IMR-90 (cell line): Measurements from ENCODE around the gene MPZ. TPM values are rescaled to one million over a fixed set of nuclear protein-coding genes. Genes with fewer than 3 reads are reported as not detected.

Source experiments
- ATAC-seq: fragments of 200-7000 bp; cut with Tn5 transposase; 2 replicates; pipeline ENCODE4 v1.9.1; 2020; ENCODE audit warnings: low read depth, mild to moderate bottlenecking, moderate library complexity
- BruUV-seq: library from RNA; stranded (reverse); fragments of 400-500 nt; replicated peaks from 2 replicates; lab custom pipeline; 2021; lab: Mats Ljungman, UMichigan
- CTCF ChIA-PET: fragments of 300-600 bp; formaldehyde crosslinking; extraction: SDS; loops from one replicate; lab custom pipeline; 2021; ENCODE audit warnings: antibody characterized with exemption; lab: Yijun Ruan, JAX
- POLR2A ChIA-PET: fragments of 300-600 bp; sonication (Branson Sonifier 250); formaldehyde crosslinking; loops from one replicate; lab custom pipeline; 2022; ENCODE audit warnings: antibody characterized with exemption; ENCODE audit not compliant: unreplicated experiment; lab: Charles Lee
- DNase-seq: peaks from one replicate; pipeline ENCODE4 v3.0.0; 2013
- H2AFZ ChIP-seq: replicated peaks from 2 replicates; pipeline ENCODE3; 2013; ENCODE audit warnings: low read length, mild to moderate bottlenecking; ENCODE audit not compliant: poor library complexity
- H2AK5ac ChIP-seq: 2 replicates; pipeline ENCODE4 v1.6.1; 2013; ENCODE audit warnings: low read depth, low read length, inconsistent platforms
- H2AK9ac ChIP-seq: replicated peaks from 2 replicates; pipeline ENCODE3; 2013; ENCODE audit warnings: mild to moderate bottlenecking, low read depth, low read length, moderate library complexity; ENCODE audit not compliant: poor library complexity
- H2BK120ac ChIP-seq: 2 replicates; pipeline ENCODE4 v1.6.1; 2013; ENCODE audit warnings: low read depth, low read length, inconsistent platforms
- H2BK15ac ChIP-seq: 3 replicates; pipeline ENCODE4 v1.6.1; 2013; ENCODE audit warnings: low read depth, low read length, inconsistent platforms
- H2BK20ac ChIP-seq: 2 replicates; pipeline ENCODE4 v1.6.1; 2013; ENCODE audit warnings: low read depth, mild to moderate bottlenecking, inconsistent platforms, low read length, moderate library complexity
- H2BK5ac ChIP-seq: 2 replicates; pipeline ENCODE4 v1.6.1; 2013; ENCODE audit warnings: mild to moderate bottlenecking, low read depth, low read length, inconsistent platforms; ENCODE audit not compliant: poor library complexity, severe bottlenecking
- H3K14ac ChIP-seq: replicated peaks from 2 replicates; pipeline ENCODE4 v1.6.1; 2013; ENCODE audit warnings: low read depth, low read length, inconsistent platforms
- H3K18ac ChIP-seq: 2 replicates; pipeline ENCODE4 v1.6.1; 2013; ENCODE audit warnings: low read depth, low read length, control low read depth
- H3K23ac ChIP-seq: 2 replicates; pipeline ENCODE4 v1.6.1; 2013; ENCODE audit warnings: low read depth, low read length, inconsistent platforms
- H3K27ac ChIP-seq: 2 replicates; pipeline ENCODE4 v1.5.1; 2013; ENCODE audit warnings: mild to moderate bottlenecking, control low read depth, low read length; ENCODE audit not compliant: insufficient read depth
- H3K27me3 ChIP-seq: 2 replicates; pipeline ENCODE4 v1.6.1; 2013; ENCODE audit warnings: low read length; ENCODE audit not compliant: control insufficient read depth, insufficient read depth
- H3K36me3 ChIP-seq: 2 replicates; pipeline ENCODE4 v1.6.1; 2013; ENCODE audit warnings: low read length, mixed read lengths; ENCODE audit not compliant: control insufficient read depth, insufficient read depth
- H3K4ac ChIP-seq: 2 replicates; pipeline ENCODE4 v1.6.1; 2013; ENCODE audit warnings: low read depth, low read length, inconsistent platforms
- H3K4me1 ChIP-seq: 2 replicates; pipeline ENCODE4 v1.6.1; 2013; ENCODE audit warnings: low read length, mixed read lengths; ENCODE audit not compliant: control insufficient read depth, insufficient read depth
- H3K4me2 ChIP-seq: 2 replicates; pipeline ENCODE4 v1.6.1; 2013; ENCODE audit warnings: low read depth, mild to moderate bottlenecking, control low read depth, low read length, moderate library complexity
- H3K4me3 ChIP-seq: 2 replicates; pipeline ENCODE4 v1.5.1; 2013; ENCODE audit warnings: low read depth, mild to moderate bottlenecking, control low read depth, low read length, moderate library complexity; ENCODE audit not compliant: insufficient read depth
- H3K56ac ChIP-seq: 2 replicates; pipeline ENCODE4 v1.6.1; 2013; ENCODE audit warnings: low read length, inconsistent platforms; ENCODE audit not compliant: insufficient read depth; ENCODE audit errors: extremely low read depth
- H3K79me1 ChIP-seq, 2 experiments: 2 replicates each; pipeline ENCODE4 v1.6.1; 2013; ENCODE audit warnings: low read length in 2 of 2, inconsistent platforms in 1 of 2, low read depth in 1 of 2
- H3K9ac ChIP-seq: 2 replicates; pipeline ENCODE4 v1.6.1; 2013; ENCODE audit warnings: low read depth, low read length, control low read depth
- H3K9me1 ChIP-seq: 2 replicates; pipeline ENCODE4 v1.6.1; 2013; ENCODE audit warnings: low read length, inconsistent platforms; ENCODE audit not compliant: insufficient read depth
- H3K9me3 ChIP-seq: 2 replicates; pipeline ENCODE4 v1.6.1; 2013; ENCODE audit warnings: low read length; ENCODE audit not compliant: control insufficient read depth, insufficient read depth
- H4K20me1 ChIP-seq: 2 replicates; pipeline ENCODE4 v1.6.1; 2013; ENCODE audit warnings: low read length, inconsistent platforms; ENCODE audit not compliant: insufficient read depth
- H4K5ac ChIP-seq: 2 replicates; pipeline ENCODE4 v1.6.1; 2013; ENCODE audit warnings: mild to moderate bottlenecking, low read depth, low read length, control low read depth
- H4K8ac ChIP-seq, 2 experiments: 2 replicates each; pipeline ENCODE4 v1.6.1; 2013; ENCODE audit warnings: low read depth in 2 of 2, low read length in 2 of 2, control low read depth in 1 of 2, inconsistent platforms in 1 of 2
- H4K91ac ChIP-seq: 2 replicates; pipeline ENCODE4 v1.6.1; 2013; ENCODE audit warnings: low read depth, low read length, inconsistent platforms; ENCODE audit not compliant: insufficient read depth
- BHLHE40 ChIP-seq: fragments of 150-350 bp; IDR thresholded peaks from 2 replicates; pipeline ENCODE4 v1.6.1; 2016; ENCODE audit warnings: mild to moderate bottlenecking, low read depth, low read length
- ELK1 ChIP-seq: fragments of 150-350 bp; IDR thresholded peaks from 2 replicates; pipeline ENCODE4 v1.6.1; 2016; ENCODE audit warnings: low read depth, mild to moderate bottlenecking, low read length, moderate library complexity, borderline replicate concordance
- MAFK ChIP-seq: IDR thresholded peaks from 2 replicates; pipeline ENCODE4 v1.6.1; 2012; ENCODE audit warnings: low read depth, low read length, improper control_type of control experiment
- MAZ ChIP-seq: IDR thresholded peaks from 2 replicates; pipeline ENCODE4 v1.6.1; 2012; ENCODE audit warnings: low read depth, mild to moderate bottlenecking, low read length, improper control_type of control experiment, moderate library complexity, borderline replicate concordance
- POLR2A ChIP-seq: IDR thresholded peaks from 2 replicates; pipeline ENCODE4 v1.6.1; 2012; ENCODE audit warnings: mild to moderate bottlenecking, low read depth, low read length
- RFX5 ChIP-seq: IDR thresholded peaks from 2 replicates; pipeline ENCODE4 v1.8.0; 2012; ENCODE audit warnings: low read depth, mild to moderate bottlenecking, low read length, moderate library complexity
- WGBS, 2 experiments: methylation state at CpG; one replicate each; pipeline versions ENCODE4 v1.1.5 to v1.1.7; 2013; ENCODE audit warnings: missing lambda C conversion rate in 2 of 2; ENCODE audit not compliant: insufficient read length in 1 of 2; ENCODE audit errors: extremely low coverage in 2 of 2; 5-methylcytosine and 5-hydroxymethylcytosine counted together
- dilution Hi-C: fragments of 300-500 bp; cut with HindIII; formaldehyde crosslinking; loops from one replicate; pipeline ENCODE4 v1.14.3; 2018; ENCODE audit warnings: low sequenced_read_pairs; ENCODE audit not compliant: unreplicated experiment
- in situ Hi-C: fragments of 300-500 bp; cut with MboI; formaldehyde crosslinking; loops from 3 replicates; pipeline ENCODE4 v1.14.3; 2019; ENCODE audit warnings: low sequenced_read_pairs, inconsistent platforms, mixed read lengths
- intact Hi-C: fragments of 100-400 bp; cut with micrococcal nuclease; formaldehyde crosslinking; loops from 2 replicates; pipeline ENCODE4 v1.10.0; 2022
- polyA plus RNA-seq, 3 experiments: library from polyadenylated mRNA; depleted of rRNA; stranded (reverse); fragments of >200 nt; gene quantifications; 2 replicates each; pipeline ENCODE4 v1.2.3, GENCODE V29; 2012; ENCODE audit warnings: low replicate concordance in 1 of 3
- total RNA-seq: library from RNA; depleted of rRNA; stranded (reverse); fragments of >200 nt; gene quantifications from 2 replicates; pipeline ENCODE4 v1.2.3, GENCODE V29; 2012

The MPZ gene
- total and polyA plus RNA-seq, 2 of the 4 experiments (the other 2 are of a cell fraction), result 0.18 to 0.96 TPM

- Histone ChIP-seq H3K14ac (no peak overlapping the region), H3K79me1 (peaks cover 0 to 14% of the 10 kb centered on the region in 2 experiments; a peak in 2 of 4 replicates), H3K27me3 (peaks cover 5% of the 10 kb centered on the region; the same call in 1 of the 2 replicates), H3K23ac (no peak overlapping the region), H2AK9ac (no peak overlapping the region), H4K91ac (no peak overlapping the region), H3K9me1 (0 out of 2 replicates have a peak, but pooled peaks cover 5% of the 10 kb centered on the region), H3K18ac (no peak overlapping the region), H2BK20ac (no peak overlapping the region), H2BK15ac (no peak overlapping the region), H3K56ac (no peak overlapping the region), H3K36me3 (no peaks in the 10 kb centered on the region), H3K4me2 (no peak overlapping the region), H3K4me1 (peaks cover 3% of the 10 kb centered on the region; the same call in 1 of the 2 replicates), H3K27ac (no peak overlapping the region), H2BK5ac (no peak overlapping the region), H3K4ac (no peak overlapping the region), H4K20me1 (no peaks in the 10 kb centered on the region), H4K8ac (no peak overlapping the region), H2AFZ (no peak overlapping the region), H4K5ac (no peak overlapping the region), H3K9me3 (no peaks in the 10 kb centered on the region), H3K9ac (no peak overlapping the region), H2AK5ac (no peak overlapping the region), H2BK120ac (no peak overlapping the region), H3K4me3 (no peak overlapping the region)
- ChIA-PET CTCF (interaction anchor here (0.6 kb wide), 1 partner anchor 64 kb away, joined by 4 read pairs; no protein-coding TSS in a partner anchor), POLR2A (no interaction called here)
- no peak for ATAC-seq
- BruUV-seq, result no TSS peak
- TF ChIP-seq ELK1 (no peak), BHLHE40 (no peak), MAZ (no peak), POLR2A (no peak), RFX5 (no peak), MAFK (no peak)
- in situ Hi-C loops, result no loop called here
- no peak for DNase-seq
- WGBS, 2 experiments, result no CpG with 5 or more reads among the region's 4 CpGs
- dilution Hi-C loops, result no loop called here
- intact Hi-C loops, result no loop called here
These were observed 1.9 kb upstream of the MPZ start for GRCh38 chr1:161311595-161312181.
